BE2C (cell line): ENCODE results near the gene ALAS1.

Experiments
- DNase-seq: peaks from one replicate; pipeline ENCODE4 v3.0.0-alpha.2; 2020
- H3K27me3 ChIP-seq: fragments of 250-450 bp; sonication (Bioruptor Pico); 2 replicates; pipeline ENCODE4 v1.5.1; 2020; ENCODE audit warnings: mild to moderate bottlenecking
- H3K36me3 ChIP-seq: fragments of 250-450 bp; sonication (Bioruptor Pico); 2 replicates; pipeline ENCODE4 v1.5.1; 2020; ENCODE audit warnings: mild to moderate bottlenecking
- H3K4me1 ChIP-seq: fragments of 250-450 bp; sonication (Bioruptor Pico); 2 replicates; pipeline ENCODE4 v1.5.1; 2020
- H3K4me3 ChIP-seq: 2 replicates; pipeline ENCODE4 v1.5.1; 2011; ENCODE audit warnings: low read depth, low read length
- H3K9me3 ChIP-seq: fragments of 250-450 bp; sonication (Bioruptor Pico); 2 replicates; pipeline ENCODE4 v1.5.1; 2020
- TF ChIP-seq, protein P1 (sequence below): IDR thresholded peaks from 2 replicates; pipeline ENCODE4 v1.5.1; 2012; ENCODE audit warnings: mild to moderate bottlenecking, low read depth, low read length

Gene ALAS1

GRCh38 chr3:52213901-52214300, 15.9 kb downstream of the ALAS1 start:
- H3K27me3 ChIP-seq, result no peaks in the 10 kb centered on the region
- peaks cover 17% of the 10 kb centered on the region for H3K36me3 ChIP-seq
- TF ChIP-seq, protein P1, sequence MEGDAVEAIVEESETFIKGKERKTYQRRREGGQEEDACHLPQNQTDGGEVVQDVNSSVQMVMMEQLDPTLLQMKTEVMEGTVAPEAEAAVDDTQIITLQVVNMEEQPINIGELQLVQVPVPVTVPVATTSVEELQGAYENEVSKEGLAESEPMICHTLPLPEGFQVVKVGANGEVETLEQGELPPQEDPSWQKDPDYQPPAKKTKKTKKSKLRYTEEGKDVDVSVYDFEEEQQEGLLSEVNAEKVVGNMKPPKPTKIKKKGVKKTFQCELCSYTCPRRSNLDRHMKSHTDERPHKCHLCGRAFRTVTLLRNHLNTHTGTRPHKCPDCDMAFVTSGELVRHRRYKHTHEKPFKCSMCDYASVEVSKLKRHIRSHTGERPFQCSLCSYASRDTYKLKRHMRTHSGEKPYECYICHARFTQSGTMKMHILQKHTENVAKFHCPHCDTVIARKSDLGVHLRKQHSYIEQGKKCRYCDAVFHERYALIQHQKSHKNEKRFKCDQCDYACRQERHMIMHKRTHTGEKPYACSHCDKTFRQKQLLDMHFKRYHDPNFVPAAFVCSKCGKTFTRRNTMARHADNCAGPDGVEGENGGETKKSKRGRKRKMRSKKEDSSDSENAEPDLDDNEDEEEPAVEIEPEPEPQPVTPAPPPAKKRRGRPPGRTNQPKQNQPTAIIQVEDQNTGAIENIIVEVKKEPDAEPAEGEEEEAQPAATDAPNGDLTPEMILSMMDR, result no peak
- no peaks in the 10 kb centered on the region for H3K9me3 ChIP-seq
- H3K4me3 ChIP-seq, result no peak overlapping the region
- no peak for DNase-seq
- H3K4me1 ChIP-seq, result no peaks in the 10 kb centered on the region

DNA sequence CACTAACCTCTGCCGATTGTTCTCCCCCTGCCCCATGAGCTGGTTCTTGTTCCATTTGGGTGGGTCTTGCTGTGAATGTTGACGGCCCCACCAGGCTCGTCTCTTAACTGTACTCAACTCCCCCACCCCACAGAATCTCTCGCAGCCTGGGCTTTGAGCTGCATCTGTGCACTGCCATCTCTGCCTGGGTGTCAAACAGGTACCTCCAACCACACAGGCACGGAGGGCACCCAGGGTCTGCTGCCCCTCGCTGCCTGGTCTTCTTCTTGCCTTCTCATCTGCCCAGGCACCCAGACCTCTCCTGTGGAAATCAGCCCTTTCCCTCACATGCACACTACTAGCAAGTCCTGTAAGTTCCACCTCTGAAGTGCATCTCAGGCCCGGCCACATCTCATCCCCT, 17.4 kb downstream of the ALAS1 start:
- Histone ChIP-seq H3K4me1 (no peaks in the 10 kb centered on the region), H3K36me3 (peaks cover 13% of the 10 kb centered on the region), H3K9me3 (no peaks in the 10 kb centered on the region), H3K27me3 (no peaks in the 10 kb centered on the region), H3K4me3 (no peak overlapping the region)
- TF ChIP-seq, protein P1, result no peak
- DNase-seq, result no peak

DNA sequence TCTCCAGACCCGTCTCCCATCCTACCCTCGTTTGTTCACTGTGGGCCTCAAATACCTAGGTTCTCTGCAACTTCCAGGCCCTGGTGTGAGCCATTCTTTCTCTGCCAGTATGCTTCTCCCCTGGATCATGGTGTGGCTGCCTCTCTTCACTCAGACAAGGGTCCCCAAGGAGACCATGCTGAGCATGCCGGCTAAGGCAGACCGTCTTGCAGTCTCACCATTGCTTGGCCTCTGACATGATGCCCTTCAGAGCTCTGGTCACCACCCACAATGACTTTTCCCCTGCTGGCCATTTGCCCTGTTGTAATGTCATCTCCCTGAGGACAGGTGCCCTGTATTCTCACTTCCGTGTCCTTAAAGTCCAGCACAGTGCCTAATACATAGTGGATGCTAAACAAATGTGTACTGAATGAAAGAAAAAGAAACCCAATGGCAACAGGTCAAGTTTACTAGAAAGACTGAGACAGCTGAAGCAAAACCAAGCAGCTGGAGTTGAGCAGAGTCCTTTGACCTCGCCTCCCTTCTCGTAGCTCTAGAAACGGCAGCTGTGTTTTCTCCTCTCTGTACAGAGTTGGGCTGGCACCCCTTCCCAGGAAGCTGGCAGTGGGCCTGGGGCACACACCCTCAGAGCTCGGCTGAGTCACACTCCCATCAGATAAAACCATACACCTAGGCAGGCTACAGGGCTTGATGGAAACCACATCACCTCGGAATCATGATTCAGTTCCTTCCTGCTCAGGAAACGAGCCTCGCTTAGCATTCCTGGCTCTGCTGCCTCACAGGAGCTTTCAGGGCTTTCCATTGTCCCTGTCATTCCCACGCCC, 18.8 kb downstream of the ALAS1 start:
- Histone ChIP-seq H3K36me3 (peaks cover 4% of the 10 kb centered on the region), H3K4me1 (no peaks in the 10 kb centered on the region), H3K27me3 (no peaks in the 10 kb centered on the region), H3K9me3 (no peaks in the 10 kb centered on the region), H3K4me3 (no peak overlapping the region)
- TF ChIP-seq, protein P1, result no peak
- peak; percentile 44 for DNase-seq

DNA sequence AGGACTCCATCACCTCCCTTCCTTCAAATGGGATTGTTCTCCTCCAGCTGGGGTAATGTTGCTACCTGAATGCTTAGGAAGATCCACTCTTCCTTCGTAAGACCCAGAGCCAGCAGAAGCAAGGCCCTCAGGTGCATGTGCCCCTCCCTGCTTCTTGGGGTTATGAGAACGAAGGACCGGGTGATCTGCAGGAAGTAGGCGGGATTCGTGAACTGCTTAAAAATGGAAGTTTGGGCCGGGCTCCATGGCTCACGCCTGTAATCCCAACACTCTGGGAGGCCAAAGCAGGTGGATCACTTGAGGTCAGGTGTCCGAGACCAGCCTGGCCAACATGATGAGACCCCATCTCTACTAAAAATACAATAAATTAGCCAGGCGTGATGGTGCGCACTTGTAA, 19.4 kb downstream of the ALAS1 start:
- no peaks in the 10 kb centered on the region for H3K4me1 ChIP-seq
- no peak overlapping the region for H3K4me3 ChIP-seq
- no peaks in the 10 kb centered on the region; the same call in none of the 2 replicates for H3K36me3 ChIP-seq
- no peaks in the 10 kb centered on the region for H3K27me3 ChIP-seq
- no peaks in the 10 kb centered on the region for H3K9me3 ChIP-seq
- no peak for DNase-seq
- TF ChIP-seq, protein P1, result no peak

DNA sequence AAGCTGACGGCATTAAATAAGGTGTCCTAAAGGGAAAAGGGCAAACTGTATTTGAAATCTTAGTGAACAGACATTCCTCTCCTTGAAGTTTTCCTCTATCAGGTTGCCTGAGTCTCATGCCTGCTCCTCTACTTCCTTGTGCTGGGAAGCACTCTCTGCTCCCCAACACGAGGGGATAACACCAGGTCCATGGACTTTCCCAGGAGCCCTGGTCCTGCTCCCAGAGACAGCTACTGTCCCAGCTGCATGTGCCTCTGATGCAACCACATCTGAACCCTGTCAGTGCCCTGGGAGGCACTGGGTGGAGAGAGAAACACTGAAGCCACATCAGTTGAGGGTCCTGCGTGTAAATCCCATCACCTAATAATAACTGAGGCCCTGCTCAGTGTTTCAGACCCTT, 20.1 kb downstream of the ALAS1 start:
- no peak overlapping the region for H3K4me3 ChIP-seq
- TF ChIP-seq, protein P1, result no peak
- DNase-seq, result no peak
- no peaks in the 10 kb centered on the region for H3K9me3 ChIP-seq
- H3K4me1 ChIP-seq, result no peaks in the 10 kb centered on the region
- no peaks in the 10 kb centered on the region for H3K27me3 ChIP-seq
- H3K36me3 ChIP-seq, result no peaks in the 10 kb centered on the region; the same call in none of the 2 replicates

DNA sequence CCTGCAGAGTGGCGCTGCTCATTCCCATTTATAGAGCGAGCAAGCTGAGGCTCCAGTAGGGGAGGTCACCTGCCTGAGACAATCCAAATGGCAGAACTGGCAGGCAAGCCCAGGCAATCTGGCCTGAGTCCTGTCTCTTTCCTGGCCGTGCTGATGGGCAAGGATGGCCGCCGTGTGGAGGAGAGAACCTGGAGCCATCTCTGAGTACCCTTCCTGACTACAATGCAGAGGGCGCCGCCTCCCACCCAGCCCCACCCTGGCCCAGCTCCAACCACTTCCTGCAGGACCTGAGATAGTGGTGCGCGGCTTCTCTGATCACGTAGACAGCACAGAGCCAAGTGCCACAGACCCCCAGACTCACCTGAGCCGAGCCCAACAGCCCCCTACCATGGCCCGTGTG, 20.5 kb downstream of the ALAS1 start:
- TF ChIP-seq, protein P1, result no peak
- Histone ChIP-seq H3K27me3 (no peaks in the 10 kb centered on the region), H3K4me1 (no peaks in the 10 kb centered on the region), H3K9me3 (no peaks in the 10 kb centered on the region), H3K36me3 (no peaks in the 10 kb centered on the region; the same call in none of the 2 replicates), H3K4me3 (no peak overlapping the region)
- no peak for DNase-seq
